ENCODE results near the gene CRTC2. TPM values are rescaled to one million over a fixed set of nuclear protein-coding genes. Genes with fewer than 3 reads are reported as not detected.

CRTC2 gene
- total RNA-seq, 1 experiment from 2014 or later, result 39.3 TPM

DNA sequence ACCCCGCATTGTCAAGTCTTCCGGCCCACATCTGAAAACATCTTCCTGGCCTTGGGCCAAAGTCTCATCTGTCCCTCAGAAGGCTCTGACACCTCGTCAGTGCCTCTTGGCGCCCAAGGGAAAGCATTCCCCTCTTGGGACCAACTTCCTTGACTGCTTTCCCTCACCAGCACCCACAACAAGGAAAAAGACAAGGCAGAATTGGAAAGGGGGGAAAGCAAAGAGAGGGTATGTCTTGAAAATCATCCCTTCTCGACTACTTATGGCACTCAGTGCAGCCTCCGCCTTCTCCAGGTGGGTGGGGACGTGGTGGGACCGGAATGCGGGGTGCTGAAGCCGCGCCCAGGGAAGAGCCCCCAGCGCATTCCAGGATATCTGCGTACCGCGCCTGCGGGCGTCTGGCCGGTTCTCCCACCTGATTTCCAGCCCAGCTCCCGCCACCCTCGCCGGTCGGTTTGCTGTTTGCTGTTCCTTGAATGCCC is 5.5 kb upstream of the CRTC2 start:
- peaks cover 29% of the 10 kb centered on the region for H3K4me1 ChIP-seq (ENCODE audit: control insufficient read depth, insufficient read depth, low read length)
- CTCF ChIA-PET, result interaction anchor here (1.0 kb wide), 1 partner anchor 286 kb away, joined by 4 read pairs; the partner anchor contains the start of gene NPR1
- TF ChIP-seq REST (IDR thresholded peaks at IDR 0.05; ENCODE audit: insufficient read depth in 1 of 2, low read depth in 2 of 2, low read length in 1 of 2), result no peak
- TF ChIP-seq POLR2AphosphoS5 (IDR thresholded peaks at IDR 0.05; ENCODE audit: low read depth, low read length), result 0 out of 2 replicates have a peak, but pooled peaks have one; percentile 23
- H3K4me3 ChIP-seq (ENCODE audit: low read depth in 2 of 2, low read length in 2 of 2), result peak overlapping the region; percentile 60 to 95
- H3K9me3 ChIP-seq (ENCODE audit: control insufficient read depth, insufficient read depth, low read depth, low read length), result no peaks in the 10 kb centered on the region
- POLR2A ChIA-PET, result interaction anchor here (0.7 kb wide), 1 partner anchor 146 kb away, joined by 9 read pairs; no protein-coding TSS in a partner anchor
- intact Hi-C loops (cut with micrococcal nuclease; ENCODE audit: unreplicated experiment) (no loop called here), in situ Hi-C loops (cut with HindIII; ENCODE audit: low pct_unique_long_range_greater_than_20kb, low sequenced_read_pairs) (loop anchor here (5.0 kb wide), 1 partner anchor 77 kb away; no protein-coding TSS in a partner anchor)
- peak; percentile 40 for ATAC-seq
- no peak for DNase-seq (ENCODE audit: low read depth, low spot score)
- H3K27me3 ChIP-seq (ENCODE audit: control insufficient read depth, insufficient read depth, low read length), result no peaks in the 10 kb centered on the region
- TSS peak; percentile 82 for BruUV-seq (replicated peaks)
- no peaks in the 10 kb centered on the region; the same call in 1 of the 2 replicates for H3K36me3 ChIP-seq (ENCODE audit: control insufficient read depth, insufficient read depth, low read length)
- peak overlapping the region; percentile 94 for H3K27ac ChIP-seq (ENCODE audit: low read length)

GRCh38 chr1:153963030-153963849 is 4.8 kb upstream of the CRTC2 start, which contains the start of gene SLC39A1:
SLC39A1 (minus strand) TSS chr1:153963537; CDS start chr1:153962715, 822 bp downstream.
- H3K27ac ChIP-seq (ENCODE audit: low read length), result peak within 1 kb of the TSS; percentile 94
- ATAC-seq (peak; percentile 85), DNase-seq (ENCODE audit: low read depth, low spot score) (peak; percentile 95)
- CTCF ChIA-PET, result interaction anchor here (1.0 kb wide), 1 partner anchor 285 kb away, joined by 4 read pairs; the partner anchor contains the start of gene NPR1
- TF ChIP-seq POLR2AphosphoS5 (IDR thresholded peaks at IDR 0.05; ENCODE audit: low read depth, low read length) (peak; percentile 84), REST (IDR thresholded peaks at IDR 0.05; ENCODE audit: insufficient read depth in 1 of 2, low read depth in 2 of 2, low read length in 1 of 2) (no peak), CTCF (IDR thresholded peaks at IDR 0.05) (no peak), TCF7L2 (IDR thresholded peaks at IDR 0.05; ENCODE audit: low read depth, low read length) (no peak)
- H3K9me3 ChIP-seq (ENCODE audit: control insufficient read depth, insufficient read depth, low read depth, low read length), result no peaks in the 10 kb centered on the region
- intact Hi-C loops (cut with micrococcal nuclease; ENCODE audit: unreplicated experiment) (no loop called here), in situ Hi-C loops (cut with HindIII; ENCODE audit: low pct_unique_long_range_greater_than_20kb, low sequenced_read_pairs) (loop anchor here (5.0 kb wide), 1 partner anchor 76 kb away; no protein-coding TSS in a partner anchor)
- H3K36me3 ChIP-seq (ENCODE audit: control insufficient read depth, insufficient read depth, low read length), result no peaks in the 10 kb centered on the region; the same call in 1 of the 2 replicates
- no TSS peak for BruUV-seq (replicated peaks)
- H3K27me3 ChIP-seq (ENCODE audit: control insufficient read depth, insufficient read depth, low read length), result no peaks in the 10 kb centered on the region
- H3K4me1 ChIP-seq (ENCODE audit: control insufficient read depth, insufficient read depth, low read length), result peaks cover 26% of the 10 kb centered on the region
- POLR2A ChIA-PET, result interaction anchor here (0.6 kb wide), 1 partner anchor 182 kb away, joined by 3 read pairs; no protein-coding TSS in a partner anchor
- peak within 1 kb of the TSS; percentile 60 to 95 for H3K4me3 ChIP-seq (ENCODE audit: low read depth in 2 of 2, low read length in 2 of 2)
